Prostate gland (tissue), 2 donors: ENCODE results near the gene FLT1.

Experiments
- CTCF ChIP-seq, 4 experiments: fragments of 200-600 bp in 2 of 4; fragments of 450-650 bp in 2 of 4; sonication (generic) in 2 of 4; IDR thresholded peaks; 1 replicate in 3 of 4; 2 replicates in 1 of 4; pipeline ENCODE4 v1.5.1; 2016 to 2019; ENCODE audit warnings: antibody characterized with exemption in 4 of 4, mild to moderate bottlenecking in 2 of 4, moderate library complexity in 2 of 4
- POLR2A ChIP-seq: fragments of 450-650 bp; IDR thresholded peaks from one replicate; pipeline ENCODE4 v1.6.1; 2016; ENCODE audit warnings: antibody characterized with exemption, mild to moderate bottlenecking
- POLR2AphosphoS5 ChIP-seq: sonication (generic); formaldehyde crosslinking; IDR thresholded peaks from one replicate; pipeline ENCODE4 v1.6.1; 2017; ENCODE audit warnings: antibody characterized with exemption

- TF ChIP-seq CTCF (IDR thresholded peaks at IDR 0.05) (no peak), POLR2A (no peak), POLR2AphosphoS5 (no peak)
These were observed 26.7 kb downstream of the FLT1 start for GRCh38 chr13:28468023-28468915.
